IMR-90 (cell line): Measurements from ENCODE around the gene NOS1AP. TPM values are rescaled to one million over a fixed set of nuclear protein-coding genes. Genes with fewer than 3 reads are reported as not detected.

Experiments
- ATAC-seq: fragments of 200-7000 bp; cut with Tn5 transposase; 2 replicates; pipeline ENCODE4 v1.9.1; 2020; ENCODE audit warnings: low read depth, mild to moderate bottlenecking, moderate library complexity
- BruUV-seq: library from RNA; stranded (reverse); fragments of 400-500 nt; replicated peaks from 2 replicates; lab custom pipeline; 2021; lab: Mats Ljungman, UMichigan
- CTCF ChIA-PET: fragments of 300-600 bp; formaldehyde crosslinking; extraction: SDS; loops from one replicate; lab custom pipeline; 2021; ENCODE audit warnings: antibody characterized with exemption; lab: Yijun Ruan, JAX
- POLR2A ChIA-PET: fragments of 300-600 bp; sonication (Branson Sonifier 250); formaldehyde crosslinking; loops from one replicate; lab custom pipeline; 2022; ENCODE audit warnings: antibody characterized with exemption; ENCODE audit not compliant: unreplicated experiment; lab: Charles Lee
- DNase-seq: peaks from one replicate; pipeline ENCODE4 v3.0.0; 2013
- H2AFZ ChIP-seq: replicated peaks from 2 replicates; pipeline ENCODE3; 2013; ENCODE audit warnings: low read length, mild to moderate bottlenecking; ENCODE audit not compliant: poor library complexity
- H2AK5ac ChIP-seq: 2 replicates; pipeline ENCODE4 v1.6.1; 2013; ENCODE audit warnings: low read depth, low read length, inconsistent platforms
- H2AK9ac ChIP-seq: replicated peaks from 2 replicates; pipeline ENCODE3; 2013; ENCODE audit warnings: mild to moderate bottlenecking, low read depth, low read length, moderate library complexity; ENCODE audit not compliant: poor library complexity
- H2BK120ac ChIP-seq: 2 replicates; pipeline ENCODE4 v1.6.1; 2013; ENCODE audit warnings: low read depth, low read length, inconsistent platforms
- H2BK15ac ChIP-seq: 3 replicates; pipeline ENCODE4 v1.6.1; 2013; ENCODE audit warnings: low read depth, low read length, inconsistent platforms
- H2BK20ac ChIP-seq: 2 replicates; pipeline ENCODE4 v1.6.1; 2013; ENCODE audit warnings: low read depth, mild to moderate bottlenecking, inconsistent platforms, low read length, moderate library complexity
- H2BK5ac ChIP-seq: 2 replicates; pipeline ENCODE4 v1.6.1; 2013; ENCODE audit warnings: mild to moderate bottlenecking, low read depth, low read length, inconsistent platforms; ENCODE audit not compliant: poor library complexity, severe bottlenecking
- H3K14ac ChIP-seq: replicated peaks from 2 replicates; pipeline ENCODE4 v1.6.1; 2013; ENCODE audit warnings: low read depth, low read length, inconsistent platforms
- H3K18ac ChIP-seq: 2 replicates; pipeline ENCODE4 v1.6.1; 2013; ENCODE audit warnings: low read depth, low read length, control low read depth
- H3K23ac ChIP-seq: 2 replicates; pipeline ENCODE4 v1.6.1; 2013; ENCODE audit warnings: low read depth, low read length, inconsistent platforms
- H3K27ac ChIP-seq: 2 replicates; pipeline ENCODE4 v1.5.1; 2013; ENCODE audit warnings: mild to moderate bottlenecking, control low read depth, low read length; ENCODE audit not compliant: insufficient read depth
- H3K27me3 ChIP-seq: 2 replicates; pipeline ENCODE4 v1.6.1; 2013; ENCODE audit warnings: low read length; ENCODE audit not compliant: control insufficient read depth, insufficient read depth
- H3K36me3 ChIP-seq: 2 replicates; pipeline ENCODE4 v1.6.1; 2013; ENCODE audit warnings: low read length, mixed read lengths; ENCODE audit not compliant: control insufficient read depth, insufficient read depth
- H3K4ac ChIP-seq: 2 replicates; pipeline ENCODE4 v1.6.1; 2013; ENCODE audit warnings: low read depth, low read length, inconsistent platforms
- H3K4me1 ChIP-seq: 2 replicates; pipeline ENCODE4 v1.6.1; 2013; ENCODE audit warnings: low read length, mixed read lengths; ENCODE audit not compliant: control insufficient read depth, insufficient read depth
- H3K4me2 ChIP-seq: 2 replicates; pipeline ENCODE4 v1.6.1; 2013; ENCODE audit warnings: low read depth, mild to moderate bottlenecking, control low read depth, low read length, moderate library complexity
- H3K4me3 ChIP-seq: 2 replicates; pipeline ENCODE4 v1.5.1; 2013; ENCODE audit warnings: low read depth, mild to moderate bottlenecking, control low read depth, low read length, moderate library complexity; ENCODE audit not compliant: insufficient read depth
- H3K56ac ChIP-seq: 2 replicates; pipeline ENCODE4 v1.6.1; 2013; ENCODE audit warnings: low read length, inconsistent platforms; ENCODE audit not compliant: insufficient read depth; ENCODE audit errors: extremely low read depth
- H3K79me1 ChIP-seq, 2 experiments: 2 replicates each; pipeline ENCODE4 v1.6.1; 2013; ENCODE audit warnings: low read length in 2 of 2, inconsistent platforms in 1 of 2, low read depth in 1 of 2
- H3K9ac ChIP-seq: 2 replicates; pipeline ENCODE4 v1.6.1; 2013; ENCODE audit warnings: low read depth, low read length, control low read depth
- H3K9me1 ChIP-seq: 2 replicates; pipeline ENCODE4 v1.6.1; 2013; ENCODE audit warnings: low read length, inconsistent platforms; ENCODE audit not compliant: insufficient read depth
- H3K9me3 ChIP-seq: 2 replicates; pipeline ENCODE4 v1.6.1; 2013; ENCODE audit warnings: low read length; ENCODE audit not compliant: control insufficient read depth, insufficient read depth
- H4K20me1 ChIP-seq: 2 replicates; pipeline ENCODE4 v1.6.1; 2013; ENCODE audit warnings: low read length, inconsistent platforms; ENCODE audit not compliant: insufficient read depth
- H4K5ac ChIP-seq: 2 replicates; pipeline ENCODE4 v1.6.1; 2013; ENCODE audit warnings: mild to moderate bottlenecking, low read depth, low read length, control low read depth
- H4K8ac ChIP-seq, 2 experiments: 2 replicates each; pipeline ENCODE4 v1.6.1; 2013; ENCODE audit warnings: low read depth in 2 of 2, low read length in 2 of 2, control low read depth in 1 of 2, inconsistent platforms in 1 of 2
- H4K91ac ChIP-seq: 2 replicates; pipeline ENCODE4 v1.6.1; 2013; ENCODE audit warnings: low read depth, low read length, inconsistent platforms; ENCODE audit not compliant: insufficient read depth
- BHLHE40 ChIP-seq: fragments of 150-350 bp; IDR thresholded peaks from 2 replicates; pipeline ENCODE4 v1.6.1; 2016; ENCODE audit warnings: mild to moderate bottlenecking, low read depth, low read length
- CEBPB ChIP-seq: IDR thresholded peaks from 2 replicates; pipeline ENCODE4 v1.6.1; 2012; ENCODE audit warnings: low read depth, low read length, improper control_type of control experiment
- CHD1 ChIP-seq: IDR thresholded peaks from 2 replicates; pipeline ENCODE4 v1.6.1; 2012; ENCODE audit warnings: low read depth, low read length, improper control_type of control experiment
- FOS ChIP-seq: fragments of 150-350 bp; IDR thresholded peaks from 2 replicates; pipeline ENCODE4 v1.6.1; 2016; ENCODE audit warnings: low read depth, low read length
- MAFK ChIP-seq: IDR thresholded peaks from 2 replicates; pipeline ENCODE4 v1.6.1; 2012; ENCODE audit warnings: low read depth, low read length, improper control_type of control experiment
- MAZ ChIP-seq: IDR thresholded peaks from 2 replicates; pipeline ENCODE4 v1.6.1; 2012; ENCODE audit warnings: low read depth, mild to moderate bottlenecking, low read length, improper control_type of control experiment, moderate library complexity, borderline replicate concordance
- MXI1 ChIP-seq: IDR thresholded peaks from 2 replicates; pipeline ENCODE4 v1.6.1; 2012; ENCODE audit warnings: low read depth, mild to moderate bottlenecking, low read length, moderate library complexity, borderline replicate concordance
- POLR2A ChIP-seq: IDR thresholded peaks from 2 replicates; pipeline ENCODE4 v1.6.1; 2012; ENCODE audit warnings: mild to moderate bottlenecking, low read depth, low read length
- RCOR1 ChIP-seq: IDR thresholded peaks from 2 replicates; pipeline ENCODE4 v1.6.1; 2012; ENCODE audit warnings: mild to moderate bottlenecking, low read length, improper control_type of control experiment; ENCODE audit not compliant: insufficient replicate concordance
- RFX5 ChIP-seq: IDR thresholded peaks from 2 replicates; pipeline ENCODE4 v1.8.0; 2012; ENCODE audit warnings: low read depth, mild to moderate bottlenecking, low read length, moderate library complexity
- SMC3 ChIP-seq: fragments of 150-350 bp; IDR thresholded peaks from 2 replicates; pipeline ENCODE4 v1.6.1; 2016; ENCODE audit warnings: low read depth, mild to moderate bottlenecking, antibody characterized with exemption, low read length, moderate library complexity
- WGBS, 2 experiments: methylation state at CpG; one replicate each; pipeline versions ENCODE4 v1.1.5 to v1.1.7; 2013; ENCODE audit warnings: missing lambda C conversion rate in 2 of 2; ENCODE audit not compliant: insufficient read length in 1 of 2; ENCODE audit errors: extremely low coverage in 2 of 2; 5-methylcytosine and 5-hydroxymethylcytosine counted together
- dilution Hi-C: fragments of 300-500 bp; cut with HindIII; formaldehyde crosslinking; loops from one replicate; pipeline ENCODE4 v1.14.3; 2018; ENCODE audit warnings: low sequenced_read_pairs; ENCODE audit not compliant: unreplicated experiment
- in situ Hi-C: fragments of 300-500 bp; cut with MboI; formaldehyde crosslinking; loops from 3 replicates; pipeline ENCODE4 v1.14.3; 2019; ENCODE audit warnings: low sequenced_read_pairs, inconsistent platforms, mixed read lengths
- intact Hi-C: fragments of 100-400 bp; cut with micrococcal nuclease; formaldehyde crosslinking; loops from 2 replicates; pipeline ENCODE4 v1.10.0; 2022
- polyA plus RNA-seq, 3 experiments: library from polyadenylated mRNA; depleted of rRNA; stranded (reverse); fragments of >200 nt; gene quantifications; 2 replicates each; pipeline ENCODE4 v1.2.3, GENCODE V29; 2012; ENCODE audit warnings: low replicate concordance in 1 of 3
- total RNA-seq: library from RNA; depleted of rRNA; stranded (reverse); fragments of >200 nt; gene quantifications from 2 replicates; pipeline ENCODE4 v1.2.3, GENCODE V29; 2012
- TF ChIP-seq, protein P1 (sequence below): fragments of 150-350 bp; IDR thresholded peaks from 2 replicates; pipeline ENCODE4 v1.6.1; 2017; ENCODE audit warnings: mild to moderate bottlenecking, antibody characterized with exemption, low read length, low read depth
- TF ChIP-seq, protein P2 (sequence below): conservative IDR thresholded peaks from 2 replicates; pipeline ENCODE4 v1.5.1; 2012; ENCODE audit warnings: mild to moderate bottlenecking, low read depth, low read length, improper control_type of control experiment

The NOS1AP gene
- total and polyA plus RNA-seq, 2 of the 4 experiments (the other 2 are of a cell fraction): 0.18 to 0.19 TPM

DNA sequence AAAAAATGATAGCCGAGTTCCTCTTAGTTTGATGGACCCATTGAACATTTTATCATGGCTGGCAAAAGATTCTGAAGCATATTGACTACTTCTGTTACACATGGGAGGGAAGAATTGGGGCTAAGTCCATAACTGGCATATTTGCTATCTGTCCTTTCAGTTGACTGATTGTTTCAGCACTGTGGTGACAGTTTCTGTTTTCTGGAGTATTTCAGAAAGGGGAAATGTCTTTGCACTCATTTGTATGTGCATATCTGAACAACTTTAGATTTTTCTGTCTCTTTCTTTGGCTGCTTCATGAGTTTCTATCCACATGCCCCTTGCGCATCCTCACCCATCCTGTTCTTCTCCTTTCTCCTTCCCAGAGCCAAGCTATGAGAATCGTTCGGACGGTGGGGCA, 274.0 kb downstream of the NOS1AP start:
- Histone ChIP-seq H3K56ac (no peak overlapping the region), H3K4me1 (no peaks in the 10 kb centered on the region), H3K18ac (no peak overlapping the region), H3K27me3 (peaks cover 16% of the 10 kb centered on the region), H3K36me3 (no peaks in the 10 kb centered on the region), H3K9ac (no peak overlapping the region), H3K14ac (no peak overlapping the region), H4K91ac (no peak overlapping the region), H3K23ac (no peak overlapping the region), H2AFZ (no peak overlapping the region), H4K8ac (no peak overlapping the region), H3K9me1 (no peaks in the 10 kb centered on the region; the same call in 1 of the 2 replicates), H2AK9ac (no peak overlapping the region), H3K4me2 (no peak overlapping the region), H2BK120ac (no peak overlapping the region), H2AK5ac (no peak overlapping the region), H3K79me1 (no peaks in the 10 kb centered on the region), H3K4me3 (no peak overlapping the region), H3K27ac (no peak overlapping the region), H4K20me1 (no peaks in the 10 kb centered on the region), H2BK20ac (no peak overlapping the region), H3K4ac (no peak overlapping the region), H4K5ac (no peak overlapping the region), H2BK5ac (no peak overlapping the region), H3K9me3 (no peaks in the 10 kb centered on the region), H2BK15ac (no peak overlapping the region)
- BruUV-seq: no TSS peak
- ATAC-seq (no peak), DNase-seq (no peak)
- TF ChIP-seq, protein P1, sequence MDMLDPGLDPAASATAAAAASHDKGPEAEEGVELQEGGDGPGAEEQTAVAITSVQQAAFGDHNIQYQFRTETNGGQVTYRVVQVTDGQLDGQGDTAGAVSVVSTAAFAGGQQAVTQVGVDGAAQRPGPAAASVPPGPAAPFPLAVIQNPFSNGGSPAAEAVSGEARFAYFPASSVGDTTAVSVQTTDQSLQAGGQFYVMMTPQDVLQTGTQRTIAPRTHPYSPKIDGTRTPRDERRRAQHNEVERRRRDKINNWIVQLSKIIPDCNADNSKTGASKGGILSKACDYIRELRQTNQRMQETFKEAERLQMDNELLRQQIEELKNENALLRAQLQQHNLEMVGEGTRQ: no peak
- TF ChIP-seq FOS (no peak), RFX5 (no peak), MAFK (no peak), MXI1 (no peak), POLR2A (no peak), CEBPB (no peak), CHD1 (no peak), RCOR1 (no peak), BHLHE40 (no peak), SMC3 (no peak), MAZ (no peak)
- TF ChIP-seq, protein P2, sequence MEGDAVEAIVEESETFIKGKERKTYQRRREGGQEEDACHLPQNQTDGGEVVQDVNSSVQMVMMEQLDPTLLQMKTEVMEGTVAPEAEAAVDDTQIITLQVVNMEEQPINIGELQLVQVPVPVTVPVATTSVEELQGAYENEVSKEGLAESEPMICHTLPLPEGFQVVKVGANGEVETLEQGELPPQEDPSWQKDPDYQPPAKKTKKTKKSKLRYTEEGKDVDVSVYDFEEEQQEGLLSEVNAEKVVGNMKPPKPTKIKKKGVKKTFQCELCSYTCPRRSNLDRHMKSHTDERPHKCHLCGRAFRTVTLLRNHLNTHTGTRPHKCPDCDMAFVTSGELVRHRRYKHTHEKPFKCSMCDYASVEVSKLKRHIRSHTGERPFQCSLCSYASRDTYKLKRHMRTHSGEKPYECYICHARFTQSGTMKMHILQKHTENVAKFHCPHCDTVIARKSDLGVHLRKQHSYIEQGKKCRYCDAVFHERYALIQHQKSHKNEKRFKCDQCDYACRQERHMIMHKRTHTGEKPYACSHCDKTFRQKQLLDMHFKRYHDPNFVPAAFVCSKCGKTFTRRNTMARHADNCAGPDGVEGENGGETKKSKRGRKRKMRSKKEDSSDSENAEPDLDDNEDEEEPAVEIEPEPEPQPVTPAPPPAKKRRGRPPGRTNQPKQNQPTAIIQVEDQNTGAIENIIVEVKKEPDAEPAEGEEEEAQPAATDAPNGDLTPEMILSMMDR: no peak
- ChIA-PET POLR2A (no interaction called here), CTCF (no interaction called here)
- WGBS, 2 experiments: 40% methylated on average over 1 of the region's 5 CpGs; no CpG with 5 or more reads in 1 of the 2 experiments
- intact Hi-C loops: no loop called here
- dilution Hi-C loops: no loop called here
- in situ Hi-C loops: no loop called here
